ENCODE measurements around the gene EFHD1. TPM values are rescaled to one million over a fixed set of nuclear protein-coding genes. Genes with fewer than 3 reads are reported as not detected.

Gene EFHD1
- total RNA-seq, 1 experiment from 2014 or later: 0.58 TPM

GRCh38 chr2:232646726-232647125, 13.3 kb downstream of the EFHD1 start:
- DNase-seq (ENCODE audit: low spot score): no peak
- Histone ChIP-seq H3K36me3 (ENCODE audit: insufficient read depth, low read length, poor library complexity, severe bottlenecking) (no peaks in the 10 kb centered on the region), H3K9me3 (ENCODE audit: low read depth, low read length, poor library complexity, severe bottlenecking) (no peaks in the 10 kb centered on the region), H3K4me1 (ENCODE audit: insufficient read depth, low read length, poor library complexity, severe bottlenecking) (no peaks in the 10 kb centered on the region), H3K27ac (ENCODE audit: low read depth, low read length, poor library complexity, severe bottlenecking) (no peak overlapping the region), H3K4me3 (ENCODE audit: low read depth, low read length, poor library complexity, severe bottlenecking) (no peak overlapping the region), H3K27me3 (replicated peaks; ENCODE audit: insufficient read depth, low read depth, low read length, poor library complexity) (no peaks in the 10 kb centered on the region)
- ChIA-PET CTCF (no interaction called here), POLR2A (ENCODE audit: low non-redundant PET) (no interaction called here)
- TF ChIP-seq CTCF (conservative IDR thresholded peaks at IDR 0.05; ENCODE audit: low read depth, low read length) (no peak), EZH2 (IDR thresholded peaks at IDR 0.05; ENCODE audit: borderline replicate concordance, low read depth, low read length, poor library complexity, severe bottlenecking) (no peak)
- intact Hi-C loops (cut with micrococcal nuclease; ENCODE audit: unreplicated experiment): no loop called here
- no TSS peak for BruUV-seq (replicated peaks)

DNA sequence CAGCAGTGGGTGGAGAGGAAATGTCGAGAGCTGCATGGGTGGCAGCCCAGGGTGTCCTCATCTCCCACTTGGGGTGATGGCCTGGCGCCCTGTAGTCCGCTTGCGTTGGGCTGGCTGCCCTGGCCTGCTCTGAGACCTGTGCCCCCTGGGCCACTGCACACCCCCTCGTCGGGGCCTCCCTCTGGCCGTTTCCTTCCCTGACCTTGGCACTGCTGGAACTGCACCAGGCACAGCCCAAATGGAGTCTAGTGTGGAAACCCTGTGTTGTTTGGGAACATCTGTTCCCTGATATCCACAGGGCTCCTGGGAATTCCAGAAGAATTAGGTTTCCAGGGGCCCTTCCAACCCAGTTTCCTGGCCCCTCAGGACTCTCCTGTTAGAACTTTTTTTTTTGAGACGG, 13.9 kb downstream of the EFHD1 start:
- BruUV-seq (replicated peaks): no TSS peak
- ChIA-PET CTCF (no interaction called here), POLR2A (ENCODE audit: low non-redundant PET) (no interaction called here)
- TF ChIP-seq EZH2 (IDR thresholded peaks at IDR 0.05; ENCODE audit: borderline replicate concordance, low read depth, low read length, poor library complexity, severe bottlenecking) (no peak), CTCF (conservative IDR thresholded peaks at IDR 0.05; ENCODE audit: low read depth, low read length) (no peak)
- no peaks in the 10 kb centered on the region for H3K9me3 ChIP-seq (ENCODE audit: low read depth, low read length, poor library complexity, severe bottlenecking)
- intact Hi-C loops (cut with micrococcal nuclease; ENCODE audit: unreplicated experiment): no loop called here
- H3K4me3 ChIP-seq (ENCODE audit: low read depth, low read length, poor library complexity, severe bottlenecking): no peak overlapping the region
- no peak for DNase-seq (ENCODE audit: low spot score)
- H3K36me3 ChIP-seq (ENCODE audit: insufficient read depth, low read length, poor library complexity, severe bottlenecking): no peaks in the 10 kb centered on the region
- H3K27ac ChIP-seq (ENCODE audit: low read depth, low read length, poor library complexity, severe bottlenecking): no peak overlapping the region
- no peaks in the 10 kb centered on the region for H3K4me1 ChIP-seq (ENCODE audit: insufficient read depth, low read length, poor library complexity, severe bottlenecking)
- H3K27me3 ChIP-seq (replicated peaks; ENCODE audit: insufficient read depth, low read depth, low read length, poor library complexity): no peaks in the 10 kb centered on the region

- H3K36me3 ChIP-seq (ENCODE audit: insufficient read depth, low read length, poor library complexity, severe bottlenecking): no peaks in the 10 kb centered on the region
- H3K4me1 ChIP-seq (ENCODE audit: insufficient read depth, low read length, poor library complexity, severe bottlenecking): no peaks in the 10 kb centered on the region
- ChIA-PET CTCF (no interaction called here), POLR2A (ENCODE audit: low non-redundant PET) (no interaction called here)
- no peak overlapping the region for H3K27ac ChIP-seq (ENCODE audit: low read depth, low read length, poor library complexity, severe bottlenecking)
- no peaks in the 10 kb centered on the region for H3K9me3 ChIP-seq (ENCODE audit: low read depth, low read length, poor library complexity, severe bottlenecking)
- no peak for DNase-seq (ENCODE audit: low spot score)
- TF ChIP-seq CTCF (conservative IDR thresholded peaks at IDR 0.05; ENCODE audit: low read depth, low read length): no peak
- TF ChIP-seq EZH2 (IDR thresholded peaks at IDR 0.05; ENCODE audit: borderline replicate concordance, low read depth, low read length, poor library complexity, severe bottlenecking): no peak
- intact Hi-C loops (cut with micrococcal nuclease; ENCODE audit: unreplicated experiment): no loop called here
- BruUV-seq (replicated peaks): no TSS peak
- H3K27me3 ChIP-seq (replicated peaks; ENCODE audit: insufficient read depth, low read depth, low read length, poor library complexity): no peaks in the 10 kb centered on the region
- no peak overlapping the region for H3K4me3 ChIP-seq (ENCODE audit: low read depth, low read length, poor library complexity, severe bottlenecking)
Measured at GRCh38 chr2:232649033-232649432, 15.6 kb downstream of the EFHD1 start.
